Measurements from ENCODE around the gene PDZRN3.

The PDZRN3 gene

DNA sequence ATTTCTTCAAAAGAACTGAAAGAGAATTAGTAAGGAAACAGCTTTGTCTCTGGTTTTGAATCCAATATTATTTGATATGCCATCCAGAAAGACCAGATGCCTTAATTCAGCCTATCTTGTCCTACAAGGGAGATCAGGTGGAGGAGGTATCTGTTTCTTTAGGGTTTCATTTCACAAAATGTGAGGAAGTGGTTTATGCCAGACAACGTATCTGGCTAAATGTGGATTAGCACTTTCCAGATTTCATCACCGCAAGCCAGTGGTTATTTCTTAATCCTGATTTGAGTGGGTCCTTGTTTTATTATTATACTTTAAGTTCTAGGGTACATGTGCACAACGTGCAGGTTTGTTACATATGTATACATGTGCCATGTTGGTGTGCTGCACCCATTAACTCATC lies 292.2 kb downstream of the PDZRN3 start:
- TF ChIP-seq, protein P1, sequence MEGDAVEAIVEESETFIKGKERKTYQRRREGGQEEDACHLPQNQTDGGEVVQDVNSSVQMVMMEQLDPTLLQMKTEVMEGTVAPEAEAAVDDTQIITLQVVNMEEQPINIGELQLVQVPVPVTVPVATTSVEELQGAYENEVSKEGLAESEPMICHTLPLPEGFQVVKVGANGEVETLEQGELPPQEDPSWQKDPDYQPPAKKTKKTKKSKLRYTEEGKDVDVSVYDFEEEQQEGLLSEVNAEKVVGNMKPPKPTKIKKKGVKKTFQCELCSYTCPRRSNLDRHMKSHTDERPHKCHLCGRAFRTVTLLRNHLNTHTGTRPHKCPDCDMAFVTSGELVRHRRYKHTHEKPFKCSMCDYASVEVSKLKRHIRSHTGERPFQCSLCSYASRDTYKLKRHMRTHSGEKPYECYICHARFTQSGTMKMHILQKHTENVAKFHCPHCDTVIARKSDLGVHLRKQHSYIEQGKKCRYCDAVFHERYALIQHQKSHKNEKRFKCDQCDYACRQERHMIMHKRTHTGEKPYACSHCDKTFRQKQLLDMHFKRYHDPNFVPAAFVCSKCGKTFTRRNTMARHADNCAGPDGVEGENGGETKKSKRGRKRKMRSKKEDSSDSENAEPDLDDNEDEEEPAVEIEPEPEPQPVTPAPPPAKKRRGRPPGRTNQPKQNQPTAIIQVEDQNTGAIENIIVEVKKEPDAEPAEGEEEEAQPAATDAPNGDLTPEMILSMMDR (IDR thresholded peaks at IDR 0.05; ENCODE audit: low read depth, low read length) = no peak
- no peak overlapping the region for H3K4me3 ChIP-seq (replicated peaks in 1 of 2; ENCODE audit: low read depth in 2 of 2, low read length in 2 of 2)
- no peak for DNase-seq (ENCODE audit: low read depth in 2 of 2)

Measured in cardiac fibroblast (primary cell).